GM18505 (cell line): ENCODE measurements around the gene TMEM115.
A peak's percentile ranks its signal among the peaks of the same experiment; 100 is the strongest.

Experiments
- ATAC-seq: cut with Tn5 transposase; IDR thresholded peaks from one replicate; pipeline ENCODE4 v1.9.1; 2021; ENCODE audit not compliant: unreplicated experiment
- POLR2A ChIP-seq: IDR thresholded peaks from 4 replicates; pipeline ENCODE4 v1.6.1; 2011; ENCODE audit warnings: borderline replicate concordance; ENCODE audit not compliant: insufficient read depth, insufficient read length; ENCODE audit errors: extremely low read depth

Gene TMEM115

DNA sequence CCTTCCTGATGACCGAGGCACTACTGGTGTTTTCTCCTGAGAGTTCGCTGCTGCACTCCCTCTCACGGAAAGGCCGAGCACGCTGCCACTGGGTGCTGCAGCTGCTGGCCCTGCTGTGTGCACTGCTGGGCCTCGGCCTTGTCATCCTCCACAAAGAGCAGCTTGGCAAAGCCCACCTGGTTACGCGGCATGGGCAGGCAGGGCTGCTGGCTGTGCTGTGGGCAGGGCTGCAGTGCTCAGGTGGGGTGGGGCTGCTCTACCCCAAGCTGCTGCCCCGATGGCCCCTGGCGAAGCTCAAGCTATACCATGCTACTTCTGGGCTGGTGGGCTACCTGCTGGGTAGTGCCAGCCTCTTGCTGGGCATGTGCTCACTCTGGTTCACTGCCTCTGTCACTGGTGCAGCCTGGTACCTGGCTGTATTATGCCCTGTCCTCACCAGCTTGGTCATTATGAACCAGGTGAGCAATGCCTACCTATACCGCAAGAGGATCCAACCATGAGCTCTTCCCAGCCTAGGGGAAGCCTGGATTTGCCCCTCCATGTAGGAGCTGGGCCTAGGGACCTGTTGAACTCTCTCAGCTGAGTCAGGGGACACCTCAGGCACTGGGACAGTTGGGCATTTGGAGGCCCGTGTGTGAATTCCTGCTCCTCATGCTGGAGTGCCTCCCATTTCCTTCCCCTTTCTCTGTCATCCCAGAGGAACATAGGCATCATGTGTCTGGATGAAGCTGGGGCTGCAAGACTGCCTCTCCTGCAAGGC lies 5.9 kb downstream of the TMEM115 start:
- no peak for ATAC-seq
- no peak for TF ChIP-seq POLR2A

DNA sequence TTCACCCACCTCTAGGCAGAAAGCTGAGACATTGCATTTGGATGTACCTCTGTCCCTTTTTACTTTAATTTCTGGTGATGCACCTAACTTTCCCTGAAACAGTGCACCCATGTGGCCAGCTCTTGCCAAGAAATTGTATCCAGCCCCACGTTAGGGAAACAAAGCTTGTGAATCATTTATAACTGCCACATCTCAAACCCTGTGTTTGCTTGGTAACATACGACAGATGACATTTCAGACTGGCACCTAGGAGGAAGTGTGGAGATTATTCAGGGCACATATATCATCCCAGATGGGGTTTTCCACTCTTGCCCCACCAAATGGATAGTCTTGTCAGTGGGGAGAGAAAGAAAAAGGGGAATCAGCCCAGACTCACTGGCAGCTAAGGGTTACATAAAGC lies 6.5 kb downstream of the TMEM115 start:
- no peak for ATAC-seq

DNA sequence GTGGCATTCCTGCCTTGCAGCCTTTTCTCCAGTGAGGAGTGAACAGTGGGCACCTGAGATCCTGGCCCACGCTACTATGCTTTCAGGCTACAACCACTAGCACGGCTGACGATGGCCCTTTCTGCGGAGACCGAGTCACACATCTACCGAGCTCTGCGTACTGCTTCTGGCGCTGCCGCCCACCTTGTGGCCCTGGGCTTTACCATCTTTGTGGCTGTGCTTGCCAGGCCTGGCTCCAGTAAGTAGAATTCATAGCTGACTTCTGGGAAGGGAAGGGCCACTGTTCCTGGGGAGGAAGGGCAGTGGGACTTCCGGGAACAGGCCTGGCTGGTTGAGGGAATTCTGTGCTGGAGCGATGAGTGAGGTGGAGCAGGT lies 8.0 kb downstream of the TMEM115 start:
- no peak for TF ChIP-seq POLR2A
- no peak for ATAC-seq

More for the DNA sequence above, 6.5 kb downstream of the TMEM115 start:
- no peak for TF ChIP-seq POLR2A

DNA sequence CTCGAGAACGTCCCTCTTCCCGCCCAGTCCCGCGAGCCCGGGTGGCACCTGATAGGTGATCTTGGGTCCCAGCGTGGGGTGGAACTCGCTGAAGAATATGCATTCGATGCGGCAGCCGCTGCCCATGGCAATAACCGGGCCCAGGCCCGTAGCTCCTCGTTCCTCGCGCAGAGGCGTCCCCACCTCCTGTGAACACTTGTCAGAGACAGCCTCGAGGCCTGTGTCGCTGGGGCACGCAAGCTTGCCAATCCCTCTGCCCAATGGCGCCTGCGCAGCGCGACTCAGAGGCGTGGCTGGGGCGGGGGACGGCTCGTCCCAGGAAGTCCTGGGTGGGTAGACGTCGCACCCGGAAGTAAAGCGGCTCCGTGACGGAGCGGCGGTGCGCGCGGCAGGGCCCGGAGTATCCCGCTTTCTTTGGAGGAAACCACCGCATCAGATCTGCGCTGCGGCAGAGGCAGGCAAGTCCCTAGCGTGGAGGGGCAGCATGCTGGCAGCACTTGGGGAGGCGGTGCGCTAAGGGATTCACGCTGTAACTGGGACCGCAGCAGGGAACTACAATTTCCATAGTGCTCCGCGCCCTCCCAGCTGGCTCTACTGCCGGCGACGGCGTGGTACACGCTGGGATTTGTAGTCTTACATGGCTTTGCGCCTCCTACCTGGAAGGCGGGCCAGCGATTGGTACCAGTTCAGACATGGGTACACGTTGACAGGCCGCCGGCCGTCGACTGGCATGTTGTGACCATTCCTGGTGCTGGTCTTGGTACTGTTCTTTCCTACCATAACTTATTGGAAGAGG lies 8.6 kb downstream of the TMEM115 start, which contains the start of the genes CYB561D2 and NPRL2:
Gene CYB561D2, plus strand, starts transcription at position 336 of the 796 bp plus-strand sequence. CDS start 572 bp downstream, outside the sequence.
Gene NPRL2, minus strand, starts transcription at position 249 of the 796 bp plus-strand sequence. Its CDS starts 123 bp downstream, at position 126.
- ATAC-seq: peak; percentile 78
- TF ChIP-seq POLR2A: peak; percentile 95

DNA sequence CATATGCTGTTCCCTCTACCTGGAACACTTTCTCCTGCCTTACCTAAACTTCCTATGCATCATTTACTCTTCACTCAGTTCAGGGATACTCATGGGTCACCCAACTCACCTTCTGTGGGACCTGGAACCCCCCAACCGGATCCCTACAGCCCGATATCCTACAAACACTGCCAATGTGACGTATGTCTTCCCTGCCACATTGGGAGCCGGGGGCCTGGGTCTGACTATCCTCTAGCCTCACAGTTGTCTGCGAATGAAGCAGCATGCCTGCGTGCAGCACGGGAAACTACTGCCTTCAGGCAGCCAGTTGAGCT lies 9.2 kb downstream of the TMEM115 start:
- ATAC-seq: no peak
- TF ChIP-seq POLR2A: no peak

DNA sequence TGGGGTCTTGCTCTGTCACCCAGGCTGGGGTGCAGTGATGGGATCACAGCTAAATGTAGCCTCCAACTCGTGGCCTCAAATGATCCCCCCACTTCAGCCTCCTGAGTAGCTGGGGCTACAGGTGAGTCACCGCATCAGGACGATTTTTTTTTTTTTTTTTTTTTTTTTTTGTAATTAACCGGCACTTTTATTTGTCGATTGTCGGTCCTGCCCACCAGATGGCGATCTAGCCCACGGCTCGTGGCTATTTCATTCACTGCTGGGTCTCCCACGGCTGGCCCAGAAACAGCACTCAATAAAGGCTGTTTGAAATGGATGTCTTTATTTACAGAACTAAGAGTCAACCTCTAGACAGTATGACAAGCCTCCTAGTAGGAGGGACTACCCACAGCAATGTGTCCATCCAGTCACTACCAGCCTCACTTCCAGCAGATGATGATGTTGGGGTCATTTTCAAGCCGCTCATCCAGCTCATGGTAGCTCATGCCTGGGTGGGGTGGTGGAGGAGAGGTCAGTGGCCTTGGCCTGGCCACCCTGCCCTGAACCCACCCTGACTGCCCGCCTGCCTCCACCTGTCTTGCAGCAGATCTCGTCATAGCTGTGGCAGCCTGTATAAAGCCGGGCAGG lies 12.0 kb downstream of the TMEM115 start:
- no peak for ATAC-seq

DNA sequence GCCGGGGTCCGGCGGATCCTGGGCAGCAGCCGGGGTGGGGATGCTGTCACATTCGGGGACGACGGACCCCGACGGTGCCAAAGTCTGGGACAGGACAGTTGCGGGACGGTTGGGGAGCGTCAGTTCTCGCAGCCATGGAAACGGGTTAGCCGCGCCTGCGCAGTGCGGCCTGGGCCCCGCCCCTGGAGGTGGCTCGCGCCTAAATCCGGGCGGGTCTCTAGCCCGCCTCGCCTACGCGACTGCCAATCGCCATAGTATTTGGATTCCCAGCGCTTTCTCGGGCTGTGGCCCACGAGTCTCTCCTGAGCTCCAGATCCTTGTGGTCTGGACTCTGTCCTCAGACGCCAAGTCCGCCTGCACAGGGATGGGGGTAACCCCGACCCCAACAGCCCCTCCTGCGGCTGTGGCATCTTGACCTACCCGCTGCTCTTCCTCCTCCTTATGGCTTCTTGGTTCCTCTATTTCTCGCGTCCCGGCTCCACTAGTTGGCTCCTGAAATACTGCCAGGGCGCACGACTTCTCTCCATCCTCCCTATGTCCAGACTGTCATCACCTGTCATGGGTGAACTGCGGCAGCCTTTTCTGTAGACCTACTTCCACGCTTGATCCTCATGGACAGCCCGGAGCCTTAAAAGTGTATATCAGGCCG lies 13.6 kb downstream of the TMEM115 start, which contains the start of gene ZMYND10:
Gene ZMYND10, minus strand, starts transcription at position 147 of the 649 bp plus-strand sequence. CDS start 153 bp downstream, outside the sequence.
- TF ChIP-seq POLR2A: no peak
- ATAC-seq: no peak

More for the DNA sequence above, 12.0 kb downstream of the TMEM115 start:
- TF ChIP-seq POLR2A: no peak

DNA sequence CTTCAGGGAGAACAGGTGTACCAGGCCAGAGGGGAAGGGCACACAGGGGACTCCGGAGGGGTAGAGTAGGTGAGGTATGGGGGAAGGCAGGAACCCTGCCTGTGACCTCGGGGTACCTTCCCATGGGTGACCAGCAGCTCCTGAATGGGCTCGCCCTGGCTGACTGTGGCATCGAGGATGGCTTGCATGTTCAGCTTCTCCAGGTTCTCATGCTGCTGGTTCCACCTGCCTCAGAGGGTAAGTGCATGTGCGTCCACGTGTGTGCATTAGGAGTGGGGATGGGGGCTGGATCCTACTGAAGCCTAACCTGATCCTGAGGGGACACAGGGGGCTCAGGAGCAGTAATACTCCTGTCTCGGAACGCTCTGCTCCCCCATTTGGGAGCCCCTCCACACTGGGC lies 14.3 kb downstream of the TMEM115 start:
- TF ChIP-seq POLR2A: no peak
- no peak for ATAC-seq

DNA sequence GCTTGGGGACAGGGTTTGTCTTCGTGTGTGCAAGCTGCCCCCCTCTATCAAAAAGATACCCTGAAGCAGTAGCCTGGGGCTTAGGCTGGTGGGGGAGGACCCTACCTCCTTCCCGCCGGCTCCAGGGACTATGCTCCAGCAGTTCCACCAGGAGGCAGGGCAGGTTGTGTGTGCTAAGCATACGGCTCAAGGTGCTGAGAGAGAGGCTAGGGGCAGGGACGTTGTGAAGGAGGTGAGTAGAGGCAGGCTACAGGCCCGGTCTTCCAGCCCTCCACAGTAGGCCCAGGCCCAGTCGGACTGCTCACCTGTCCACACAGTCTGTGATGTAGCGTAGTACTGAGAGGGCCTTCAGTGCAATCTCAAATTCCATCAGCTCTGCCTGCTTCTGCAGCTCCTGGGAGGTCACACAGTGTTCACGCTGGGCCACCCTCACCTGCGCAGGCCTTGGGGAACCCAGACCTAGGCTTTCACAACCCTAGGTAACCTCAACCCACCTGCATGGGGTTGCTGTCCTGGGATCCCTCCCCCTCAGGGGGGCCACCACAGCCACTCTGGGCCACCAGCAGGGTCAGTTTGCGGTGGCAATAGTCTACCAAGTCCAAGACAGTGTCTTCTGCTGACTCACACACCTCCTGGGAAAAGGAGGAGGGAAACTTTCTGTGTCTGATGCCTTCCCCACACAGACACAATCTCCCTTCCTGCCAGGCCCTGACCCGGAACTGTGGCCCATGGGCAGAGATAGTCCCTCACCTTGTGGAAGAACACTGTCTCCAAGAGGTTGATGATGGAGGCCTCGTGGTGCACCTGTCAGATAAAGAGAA lies 16.3 kb downstream of the TMEM115 start:
- no peak for ATAC-seq
- no peak for TF ChIP-seq POLR2A

DNA sequence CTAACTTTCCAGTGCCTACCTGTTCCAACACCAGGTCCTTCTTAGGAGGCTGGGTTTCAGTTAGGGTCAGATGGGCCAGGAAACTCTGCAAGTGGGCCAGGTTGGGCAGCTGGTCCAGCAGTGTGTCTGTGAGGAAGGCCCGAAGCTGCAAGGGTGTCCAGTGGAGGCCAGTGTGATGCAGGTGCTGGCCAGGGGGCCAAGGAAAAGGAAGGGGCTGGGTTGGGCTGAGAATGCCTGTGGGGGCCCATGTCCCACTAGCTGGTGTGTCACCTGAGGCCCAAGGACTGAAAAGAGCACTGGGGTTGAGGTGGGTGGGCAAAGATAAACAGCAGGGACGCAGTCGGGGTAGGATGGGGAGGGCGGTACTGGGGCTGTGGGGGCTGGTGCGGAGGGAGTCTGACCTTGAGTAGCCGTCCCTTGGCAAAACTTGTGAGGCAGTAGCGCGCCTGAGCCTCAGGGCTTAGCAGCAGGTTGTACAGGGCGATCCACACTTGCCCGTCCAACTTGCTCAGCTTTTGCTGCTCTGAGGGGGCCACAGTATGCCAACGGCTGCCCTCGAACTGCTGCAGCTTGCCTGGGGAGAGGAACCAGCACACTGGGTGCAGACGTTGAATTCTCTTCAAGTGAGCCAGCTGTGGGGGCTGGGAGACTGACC lies 17.2 kb downstream of the TMEM115 start:
- no peak for ATAC-seq
- no peak for TF ChIP-seq POLR2A

DNA sequence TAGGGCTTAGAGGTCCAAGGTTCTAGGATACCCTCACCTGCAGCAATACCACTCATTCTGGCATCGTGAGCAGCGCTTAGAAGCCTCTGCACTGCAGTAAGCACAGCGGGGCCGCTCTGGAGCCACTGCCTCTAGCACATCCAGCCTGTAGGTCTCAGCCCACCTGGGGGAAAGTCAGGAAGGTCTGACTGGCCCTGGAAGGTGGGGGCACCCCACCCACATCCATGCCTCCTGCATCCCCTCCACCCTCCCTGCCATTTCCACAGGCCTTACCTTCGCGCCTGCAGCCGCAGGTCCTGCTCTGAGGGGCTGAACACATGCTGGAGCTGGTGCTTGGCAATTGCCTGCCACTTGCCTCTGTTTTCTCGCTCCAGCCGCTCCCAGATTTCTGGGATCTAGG lies 17.8 kb downstream of the TMEM115 start:
- no peak for TF ChIP-seq POLR2A
- no peak for ATAC-seq
